Natural killer cell (primary cell): ENCODE results near the gene RCE1. TPM values are rescaled to one million over a fixed set of nuclear protein-coding genes. Genes with fewer than 3 reads are reported as not detected.

Experiments
- ATAC-seq, 3 donors: fragments of 150-1000 bp in 2 of 3; fragments of 200-7000 bp in 1 of 3; cut with Tn5 transposase; 1 replicate in 1 of 3; 2 replicates in 2 of 3; pipeline ENCODE4 v1.10.0; 2021; ENCODE audit warnings: mild to moderate bottlenecking in 2 of 3, moderate library complexity in 2 of 3
- DNase-seq, 2 donors: peaks; one replicate each; pipeline versions ENCODE4 v3.0.0 to v3.0.0-alpha.2; 2013 to 2021; ENCODE audit warnings: mixed read lengths in 1 of 2
- H3K27ac ChIP-seq: one replicate; pipeline ENCODE4 v1.5.1; 2013; ENCODE audit warnings: mild to moderate bottlenecking, low read length
- H3K27me3 ChIP-seq: one replicate; pipeline ENCODE4 v1.6.1; 2013; ENCODE audit warnings: low read length; ENCODE audit not compliant: control insufficient read depth, insufficient read depth
- H3K36me3 ChIP-seq: one replicate; pipeline ENCODE4 v1.6.1; 2013; ENCODE audit warnings: low read length; ENCODE audit not compliant: control insufficient read depth, insufficient read depth
- H3K4me1 ChIP-seq: one replicate; pipeline ENCODE4 v1.6.1; 2013; ENCODE audit warnings: low read length; ENCODE audit not compliant: control insufficient read depth, insufficient read depth
- H3K4me3 ChIP-seq: one replicate; pipeline ENCODE4 v1.5.1; 2013; ENCODE audit warnings: low read length
- H3K9me3 ChIP-seq: one replicate; pipeline ENCODE4 v1.6.1; 2013; ENCODE audit warnings: low read length; ENCODE audit not compliant: control insufficient read depth, insufficient read depth
- H3K27ac Mint-ChIP-seq, 2 donors: one replicate each; pipeline ENCODE4 v1.8.0; 2022; ENCODE audit warnings: mild to moderate bottlenecking in 2 of 2, mixed read lengths in 2 of 2, moderate library complexity in 1 of 2
- H3K27me3 Mint-ChIP-seq, 2 donors: one replicate each; pipeline ENCODE4 v1.8.0; 2022; ENCODE audit warnings: low read depth in 2 of 2, mixed read lengths in 2 of 2
- H3K36me3 Mint-ChIP-seq: one replicate; pipeline ENCODE4 v1.8.0; 2022; ENCODE audit warnings: mixed read lengths
- H3K4me1 Mint-ChIP-seq, 2 donors: one replicate each; pipeline ENCODE4 v1.8.0; 2022; ENCODE audit warnings: mixed read lengths in 2 of 2
- H3K4me3 Mint-ChIP-seq: one replicate; pipeline ENCODE4 v1.8.0; 2022; ENCODE audit warnings: mild to moderate bottlenecking, moderate library complexity, mixed read lengths
- H3K9me3 Mint-ChIP-seq, 2 donors: one replicate each; pipeline ENCODE4 v1.8.0; 2022; ENCODE audit warnings: mixed read lengths in 2 of 2
- CTCF ChIP-seq: fragments of 200-600 bp; IDR thresholded peaks from one replicate; pipeline ENCODE4 v1.8.0; 2022; ENCODE audit warnings: antibody characterized with exemption
- WGBS: methylation state at CpG from one replicate; pipeline ENCODE4 v1.1.7; 2013; ENCODE audit warnings: missing lambda C conversion rate; ENCODE audit not compliant: insufficient coverage; 5-methylcytosine and 5-hydroxymethylcytosine counted together
- intact Hi-C: fragments of 100-400 bp; cut with micrococcal nuclease; formaldehyde crosslinking; loops from one replicate; pipeline ENCODE4 v1.14.2; 2022
- total RNA-seq, 4 donors: library from RNA; stranded (reverse); fragments of 120-200 nt in 1 of 4; gene quantifications; one replicate each; pipeline versions ENCODE4 v1.2.3 to v1.2.4, GENCODE V29; 2013 to 2022

Gene RCE1
- total RNA-seq, 3 donors from 2014 or later (not counting 1 experiment from before 2014, with no cell fraction given) = 41.3 to 47.0 (median 41.7) TPM

- H3K9me3 Mint-ChIP-seq = no peaks in the 10 kb centered on the region
- no peak overlapping the region for H3K4me3 ChIP-seq
- H3K27me3 ChIP-seq = no peaks in the 10 kb centered on the region
- peak overlapping the region; percentile 93 to 97 for H3K27ac Mint-ChIP-seq
- no peak overlapping the region for H3K4me3 Mint-ChIP-seq
- H3K9me3 ChIP-seq = no peaks in the 10 kb centered on the region
- WGBS = 81% methylated on average over 4 of the region's 4 CpGs
- peak in 1 of 2 donors; percentile 3 for DNase-seq
- H3K27ac ChIP-seq = no peak overlapping the region
- ATAC-seq = no peak
- peaks cover 7% of the 10 kb centered on the region for H3K36me3 ChIP-seq
- no peaks in the 10 kb centered on the region for H3K36me3 Mint-ChIP-seq
- intact Hi-C loops = no loop called here
- H3K27me3 Mint-ChIP-seq = no peaks in the 10 kb centered on the region
- TF ChIP-seq CTCF = no peak
- peaks cover 38% of the 10 kb centered on the region for H3K4me1 ChIP-seq
- H3K4me1 Mint-ChIP-seq = peaks cover 39 to 54% of the 10 kb centered on the region in 2 donors
Observed at GRCh38 chr11:66840317-66841091, 2.7 kb upstream of the RCE1 start.

GRCh38 chr11:66841861-66842260 is 1.4 kb upstream of the RCE1 start:
- H3K4me3 Mint-ChIP-seq = peak overlapping the region; percentile 94
- peak in 1 of 2 donors; percentile 8 for DNase-seq

DNA sequence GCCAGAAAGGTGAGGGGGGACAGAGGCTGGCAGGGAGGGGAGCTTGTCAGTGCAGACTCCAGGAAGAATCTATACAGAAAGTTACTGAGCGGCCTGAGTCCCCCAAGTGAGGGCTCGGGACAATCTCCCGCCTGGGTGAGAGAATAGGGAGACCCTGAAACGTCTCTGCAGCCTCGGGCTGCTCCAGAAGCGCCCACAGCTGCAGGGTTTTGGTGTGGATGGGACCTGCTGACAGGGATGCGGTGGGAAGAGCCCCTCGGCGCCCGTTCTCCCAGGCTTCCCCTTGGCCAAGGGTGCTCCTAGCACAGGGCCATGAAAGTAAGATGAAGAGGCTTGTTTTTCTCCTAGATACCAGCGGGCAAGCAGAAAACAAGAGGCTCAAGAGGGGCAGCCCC is 743 bp upstream of the RCE1 start:
- Mint-ChIP-seq H3K9me3 (no peaks in the 10 kb centered on the region), H3K27ac (peak overlapping the region; percentile 93 to 97), H3K4me1 (peaks cover 39 to 54% of the 10 kb centered on the region in 2 donors), H3K4me3 (peak overlapping the region; percentile 94), H3K27me3 (no peaks in the 10 kb centered on the region), H3K36me3 (no peaks in the 10 kb centered on the region)
- Histone ChIP-seq H3K27ac (peak overlapping the region; percentile 100), H3K36me3 (peaks cover 17% of the 10 kb centered on the region), H3K27me3 (no peaks in the 10 kb centered on the region), H3K9me3 (no peaks in the 10 kb centered on the region), H3K4me3 (peak overlapping the region; percentile 97), H3K4me1 (peaks cover 38% of the 10 kb centered on the region)
- WGBS = 1% methylated on average over 11 of the region's 11 CpGs
- intact Hi-C loops = no loop called here
- DNase-seq = no peak
- no peak for TF ChIP-seq CTCF
- ATAC-seq = peak in 1 of 3 donors; percentile 0

More at GRCh38 chr11:66841861-66842260, 1.4 kb upstream of the RCE1 start:
- intact Hi-C loops = no loop called here
- Mint-ChIP-seq H3K36me3 (no peaks in the 10 kb centered on the region), H3K27ac (peak overlapping the region; percentile 93 to 97), H3K9me3 (no peaks in the 10 kb centered on the region), H3K4me1 (peaks cover 39 to 54% of the 10 kb centered on the region in 2 donors), H3K27me3 (no peaks in the 10 kb centered on the region)
- TF ChIP-seq CTCF = no peak
- H3K36me3 ChIP-seq = peaks cover 17% of the 10 kb centered on the region
- no peaks in the 10 kb centered on the region for H3K27me3 ChIP-seq
- ATAC-seq = no peak
- 87% methylated on average over 7 of the region's 7 CpGs for WGBS
- no peaks in the 10 kb centered on the region for H3K9me3 ChIP-seq
- H3K27ac ChIP-seq = peak overlapping the region; percentile 100
- no peak overlapping the region for H3K4me3 ChIP-seq
- peaks cover 38% of the 10 kb centered on the region for H3K4me1 ChIP-seq
